HPDE6-E6E7 (cell line): Measurements from ENCODE around the gene HCFC1R1.
"Not testable (repeated sequence)": the region's sequence is repeated elsewhere in the genome, so short reads cannot be mapped to it uniquely, and the experiment has no call there.

Experiments used
- DNase-seq: peaks from one replicate; pipeline ENCODE4 v3.0.0; 2011; ENCODE audit warnings: missing footprints; ENCODE audit errors: extremely low spot score

Gene HCFC1R1

GRCh38 chr16:3057181-3058138, 33.7 kb upstream of the HCFC1R1 start:
- DNase-seq, result no peak

DNA sequence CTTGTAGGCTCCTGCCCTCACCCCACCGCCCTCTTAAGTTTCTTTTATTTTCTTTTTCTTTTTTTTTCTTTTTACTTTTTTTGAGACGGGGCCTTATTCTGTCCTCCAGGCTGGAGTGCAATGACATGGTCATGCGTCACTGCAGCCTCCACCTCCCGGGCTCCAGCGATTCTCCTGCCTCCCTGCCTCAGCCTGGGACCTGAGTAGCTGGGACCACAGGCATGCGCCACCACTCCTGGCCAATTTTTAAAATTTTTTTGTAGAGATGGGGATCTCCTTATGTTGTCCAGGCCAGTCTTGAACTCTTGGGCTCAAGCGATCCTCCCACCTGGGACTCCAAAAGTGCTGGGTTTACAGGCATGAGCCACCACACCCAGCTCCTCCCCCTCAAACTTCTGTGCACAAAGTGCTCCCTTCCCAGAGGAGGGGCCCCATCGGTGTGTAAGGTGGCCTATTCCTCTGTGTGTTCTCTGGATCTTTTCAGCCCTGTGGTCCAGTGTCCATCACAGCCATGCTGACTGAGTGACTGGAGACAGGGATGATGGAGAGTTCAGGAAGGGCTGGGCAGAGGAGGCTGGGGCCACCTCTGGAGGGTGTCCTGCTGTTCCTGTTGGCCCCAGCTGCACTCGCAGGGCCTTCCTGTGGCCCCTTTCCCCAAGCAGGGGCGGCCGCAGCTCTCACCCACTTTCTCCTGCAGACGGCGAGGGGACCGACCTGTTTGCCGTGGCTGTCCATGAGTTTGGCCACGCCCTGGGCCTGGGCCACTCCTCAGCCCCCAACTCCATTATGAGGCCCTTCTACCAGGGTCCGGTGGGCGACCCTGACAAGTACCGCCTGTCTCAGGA, 32.8 kb upstream of the HCFC1R1 start:
- DNase-seq, result no peak

DNA sequence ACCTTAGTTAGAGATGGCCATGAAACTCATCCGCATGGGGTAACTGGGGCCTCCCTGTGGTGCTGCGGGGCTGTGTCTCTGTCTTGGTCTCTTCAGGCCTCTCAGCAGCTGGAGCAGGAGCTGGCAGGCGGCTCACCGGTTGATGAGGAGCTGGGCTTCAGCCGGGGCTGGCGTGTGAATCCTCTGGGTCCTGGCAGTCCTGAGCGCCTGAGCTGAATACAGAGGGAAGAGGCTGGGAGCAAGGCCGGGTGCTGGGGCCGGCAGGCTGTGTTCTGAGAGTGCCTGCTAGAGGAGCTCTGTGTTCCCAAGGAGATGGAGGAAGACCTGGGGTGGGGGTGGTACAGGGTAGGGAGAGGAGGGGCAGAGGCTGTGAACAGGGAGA, 32.0 kb upstream of the HCFC1R1 start:
- DNase-seq, result not testable (repeated sequence)

DNA sequence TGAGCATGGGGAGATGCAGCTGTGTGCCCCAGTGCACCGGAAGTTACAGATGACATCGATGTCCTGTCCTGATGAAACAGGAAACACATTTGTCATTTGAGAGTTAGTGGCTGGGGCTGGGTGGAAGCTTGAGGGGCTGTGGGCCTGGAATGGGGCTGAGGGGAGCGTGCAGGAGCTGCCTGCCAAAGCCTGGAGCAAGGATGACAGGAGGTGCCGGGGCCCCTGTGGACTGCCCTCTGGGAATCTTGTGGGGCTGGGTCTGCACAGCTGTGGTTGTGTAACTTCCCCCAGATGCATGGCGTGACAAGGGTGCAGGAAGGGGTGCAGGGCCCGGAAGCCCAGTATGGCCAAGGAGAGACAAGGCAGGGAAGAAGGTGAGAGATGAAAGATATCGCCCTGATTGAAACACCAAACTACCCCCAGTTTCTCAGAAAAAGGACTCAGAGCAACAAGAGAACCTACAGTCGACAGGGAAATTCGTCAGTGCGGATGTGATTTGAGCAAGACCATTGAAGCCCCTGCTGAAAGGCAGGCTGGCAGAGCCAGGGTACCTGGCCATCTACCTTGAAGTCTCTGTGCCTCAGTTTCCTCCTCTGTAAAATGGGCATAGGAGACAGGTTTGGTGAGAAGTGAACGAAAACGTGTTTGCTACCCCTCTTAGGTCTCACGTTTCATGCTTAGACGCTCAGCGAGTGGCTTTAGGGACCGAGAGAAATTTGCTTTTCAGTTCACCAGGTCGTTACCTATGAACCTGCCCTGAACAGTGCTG, 31.4 kb upstream of the HCFC1R1 start:
- no peak for DNase-seq

DNA sequence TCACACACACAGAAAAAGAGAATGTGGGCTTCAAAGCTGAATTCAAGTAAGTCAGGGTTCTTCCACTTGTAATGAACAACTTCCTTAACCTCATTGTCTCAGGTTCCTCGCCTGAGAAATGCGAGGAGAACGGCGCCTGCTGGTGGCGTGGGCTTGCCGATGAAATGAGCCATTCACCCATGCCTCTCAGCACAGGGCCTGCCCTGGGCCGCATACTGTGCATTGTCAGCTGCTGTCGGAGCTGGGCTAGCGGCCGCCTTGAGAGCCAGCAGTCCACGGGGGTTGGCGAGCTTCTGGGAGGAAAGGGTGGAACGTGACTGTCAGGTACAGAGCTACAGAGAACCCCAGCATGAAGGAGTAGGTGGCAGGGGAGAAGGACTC, 29.6 kb upstream of the HCFC1R1 start:
- DNase-seq, result not testable (repeated sequence)

DNA sequence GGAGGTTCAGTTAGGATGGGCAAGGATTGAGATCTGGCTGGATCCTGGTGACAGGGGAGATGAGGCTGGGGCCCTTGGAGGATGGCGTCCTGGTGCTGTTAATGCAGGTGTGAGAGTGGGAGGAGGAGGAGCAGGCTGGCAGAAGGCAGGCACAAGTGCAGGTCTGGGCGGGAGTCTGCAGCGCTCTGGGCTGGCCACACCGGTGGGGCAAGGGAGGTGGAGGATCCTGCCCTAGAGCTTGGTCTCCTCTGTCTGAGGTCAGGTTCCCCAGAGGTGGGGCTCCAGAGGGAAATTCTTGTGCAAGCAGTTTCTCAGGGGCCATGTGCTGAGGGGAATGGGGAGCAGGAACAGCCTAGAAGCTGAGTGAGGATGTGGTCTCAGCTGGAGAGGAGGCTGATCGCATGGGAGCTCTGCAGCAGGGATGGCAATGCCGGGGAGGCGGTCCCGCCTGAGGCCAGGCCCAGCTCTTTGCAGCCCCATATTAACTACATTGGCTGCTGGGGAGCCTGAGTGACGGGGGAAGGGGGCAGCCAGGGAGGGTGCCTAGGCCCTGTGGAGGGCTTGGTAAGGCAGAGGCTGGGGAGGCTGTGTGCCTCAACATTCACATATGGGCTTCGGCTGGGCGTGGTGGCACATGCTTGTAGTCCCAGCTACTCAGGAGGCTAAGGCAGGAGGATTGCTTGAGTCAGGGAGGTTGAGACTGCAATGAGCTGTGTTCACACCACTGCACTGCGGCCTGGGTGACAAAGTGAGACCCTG, 29.0 kb upstream of the HCFC1R1 start:
- DNase-seq, result not testable (repeated sequence)

GRCh38 chr16:3051494-3051893, 27.8 kb upstream of the HCFC1R1 start:
- no peak for DNase-seq

GRCh38 chr16:3051009-3051408, 27.3 kb upstream of the HCFC1R1 start:
- DNase-seq, result no peak

DNA sequence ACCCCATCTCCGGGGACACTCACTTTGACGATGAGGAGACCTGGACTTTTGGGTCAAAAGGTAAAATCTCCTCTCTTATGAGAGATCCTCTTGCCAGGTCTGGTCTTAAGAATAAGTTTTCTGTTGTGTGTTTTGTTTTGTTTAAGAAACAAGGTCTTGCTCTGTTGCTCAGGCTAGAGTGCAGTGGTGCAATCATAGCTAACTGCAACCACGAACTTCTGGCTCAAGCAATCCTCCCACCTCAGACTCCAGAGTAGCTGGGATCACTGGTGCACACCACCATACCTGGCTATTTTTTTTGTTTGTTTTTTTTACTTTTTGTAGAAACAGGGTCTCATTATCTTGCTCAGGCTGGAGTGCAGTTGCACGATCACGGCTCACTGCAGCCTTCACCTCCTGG, 26.7 kb upstream of the HCFC1R1 start:
- DNase-seq, result no peak

DNA sequence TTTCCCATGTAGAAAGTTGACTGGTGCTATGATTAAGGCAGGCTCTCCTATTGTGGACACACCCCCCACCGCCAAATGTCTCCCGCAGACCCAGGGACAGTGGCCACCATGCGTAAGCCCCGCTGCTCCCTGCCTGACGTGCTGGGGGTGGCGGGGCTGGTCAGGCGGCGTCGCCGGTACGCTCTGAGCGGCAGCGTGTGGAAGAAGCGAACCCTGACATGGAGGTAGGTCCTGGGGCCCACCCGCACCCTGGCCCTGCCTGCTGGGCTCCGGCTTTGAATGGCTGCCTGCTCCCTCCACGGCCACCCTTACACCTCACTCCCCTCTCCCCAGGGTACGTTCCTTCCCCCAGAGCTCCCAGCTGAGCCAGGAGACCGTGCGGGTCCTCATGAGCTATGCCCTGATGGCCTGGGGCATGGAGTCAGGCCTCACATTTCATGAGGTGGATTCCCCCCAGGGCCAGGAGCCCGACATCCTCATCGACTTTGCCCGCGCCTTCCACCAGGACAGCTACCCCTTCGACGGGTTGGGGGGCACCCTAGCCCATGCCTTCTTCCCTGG, 26.3 kb upstream of the HCFC1R1 start:
- no peak for DNase-seq

DNA sequence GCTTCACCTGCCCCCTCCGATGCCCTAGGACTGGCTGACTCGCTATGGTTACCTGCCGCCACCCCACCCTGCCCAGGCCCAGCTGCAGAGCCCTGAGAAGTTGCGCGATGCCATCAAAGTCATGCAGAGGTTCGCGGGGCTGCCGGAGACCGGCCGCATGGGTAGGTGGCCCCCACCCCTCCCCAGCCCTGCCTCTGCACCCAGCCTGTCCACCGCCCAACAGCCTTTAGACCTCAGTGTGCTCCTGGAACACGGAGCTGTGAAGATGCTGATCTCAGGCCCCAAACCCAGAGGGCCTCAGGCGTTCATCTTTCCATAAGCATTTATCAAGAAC, 23.6 kb upstream of the HCFC1R1 start:
- no peak for DNase-seq

GRCh38 chr16:3046641-3047386, 23.1 kb upstream of the HCFC1R1 start:
- DNase-seq, result no peak

DNA sequence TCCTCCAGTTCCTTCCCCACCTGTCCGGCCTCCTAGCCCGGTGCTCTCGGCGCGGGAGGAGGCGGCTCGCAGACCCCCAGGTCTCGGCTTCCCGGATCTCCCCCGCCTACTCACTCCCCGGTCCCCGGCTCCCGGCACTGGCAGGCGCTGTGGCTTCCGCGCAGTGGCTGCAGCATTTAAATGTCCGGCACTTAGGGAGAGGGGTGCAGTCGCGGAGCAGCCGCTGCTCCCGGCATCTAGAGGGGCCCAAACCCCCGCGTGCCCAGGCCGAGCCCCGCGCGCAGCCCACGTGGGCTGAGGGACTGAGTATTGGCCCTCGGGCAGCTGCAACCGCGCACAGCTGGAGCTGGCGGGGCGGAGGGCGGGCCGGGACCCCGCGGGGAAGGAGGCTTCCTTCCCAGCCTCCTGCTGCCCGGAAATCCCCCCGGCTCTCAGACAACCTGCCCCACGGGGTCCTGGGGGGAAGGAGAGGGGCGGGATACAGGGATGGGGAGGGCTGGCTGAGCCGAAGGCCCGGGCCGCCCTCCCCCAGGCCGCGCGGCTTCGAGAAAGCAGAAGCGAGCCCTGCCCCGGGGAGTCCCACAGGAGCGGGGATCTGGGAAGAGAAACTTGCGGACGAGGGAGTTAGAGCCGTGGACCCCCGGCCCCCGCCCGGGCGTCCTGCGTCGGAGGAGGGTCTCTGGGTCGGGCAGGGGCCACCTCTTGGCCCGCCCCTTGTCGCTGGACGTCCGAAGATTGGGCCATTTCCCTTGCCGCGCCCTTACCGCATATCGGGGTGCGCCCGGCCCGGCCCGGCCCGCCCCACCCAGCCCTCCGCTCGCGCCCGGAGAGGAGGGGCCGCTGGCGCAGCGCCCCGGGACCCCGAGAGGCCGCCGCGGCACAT, 22.3 kb upstream of the HCFC1R1 start, which contains the start of gene MMP25:
Gene MMP25 (plus strand): TSS at position 804 of the 883 bp plus-strand sequence. CDS start 357 bp downstream, outside the sequence.
- no peak for DNase-seq

- no peak for DNase-seq
Observed at GRCh38 chr16:3044708-3045107, 21.0 kb upstream of the HCFC1R1 start.

DNA sequence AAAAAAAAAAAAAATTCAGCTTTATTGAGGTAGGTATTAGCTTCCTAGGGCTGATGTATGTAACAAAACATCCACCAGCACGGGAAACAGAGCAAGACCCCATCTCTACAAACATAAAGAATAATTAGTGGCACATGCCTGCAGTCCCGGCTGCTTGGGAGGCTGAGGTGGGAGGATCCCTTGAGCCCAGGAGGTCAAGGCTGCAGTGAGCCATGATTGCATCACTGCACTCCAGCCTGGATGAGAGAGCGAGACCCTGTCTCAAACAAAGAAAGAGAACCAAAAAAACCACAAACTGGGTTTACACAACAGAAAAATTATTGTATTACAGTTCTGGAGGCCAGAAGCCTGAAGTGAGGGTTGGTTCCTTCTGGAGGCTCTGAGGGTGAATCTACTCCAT, 18.6 kb upstream of the HCFC1R1 start:
- no peak for DNase-seq

DNA sequence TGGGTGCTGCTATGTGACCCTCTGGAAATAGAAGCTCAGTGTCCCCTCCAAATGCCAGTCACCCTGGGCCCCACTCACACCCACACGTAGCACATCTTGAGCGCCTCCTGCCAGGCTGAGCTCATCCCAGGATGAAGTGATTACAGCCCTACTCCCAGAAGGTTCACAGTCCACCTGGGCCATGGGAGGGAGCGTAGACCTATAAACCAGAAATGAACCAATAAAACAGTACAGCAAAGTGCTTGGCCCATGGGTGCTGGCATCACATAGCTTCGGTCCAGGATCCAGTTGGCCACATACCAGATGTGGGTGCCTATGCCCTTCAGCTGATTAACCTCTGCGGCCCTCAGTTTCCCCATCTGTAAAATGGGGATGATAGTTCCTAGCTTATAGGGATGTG, 15.2 kb upstream of the HCFC1R1 start:
- DNase-seq, result no peak

DNA sequence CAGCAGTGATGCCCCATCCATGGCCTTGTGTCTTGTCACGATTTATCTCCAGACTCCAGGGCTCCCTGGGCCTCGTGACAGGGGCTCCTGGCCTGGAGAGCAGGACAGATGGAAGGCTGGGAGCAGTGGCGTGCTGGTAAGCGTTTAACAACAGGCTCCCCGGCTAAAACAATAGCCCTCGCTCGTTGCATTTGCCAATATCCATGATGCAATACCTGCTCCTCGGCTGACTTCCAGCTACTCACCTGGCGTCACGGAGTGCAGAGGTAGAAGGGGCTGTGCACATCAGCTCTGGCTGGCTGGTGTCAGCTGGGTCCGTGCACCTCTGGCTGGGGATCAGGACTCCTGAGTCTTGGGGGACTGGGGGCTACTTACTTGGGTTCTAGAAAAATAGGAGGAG, 14.5 kb upstream of the HCFC1R1 start:
- DNase-seq, result no peak

- DNase-seq, result no peak
Observed at GRCh38 chr16:3036726-3037315, 13.1 kb upstream of the HCFC1R1 start, which contains the start of gene BICDL2. BICDL2 (minus strand) TSS chr16:3036944; CDS start chr16:3035496, 1,448 bp downstream.
